Upper lobe of left lung (tissue), 6 donors: ENCODE results near the gene LOC128125822.
A peak's percentile ranks its signal among the peaks of the same experiment; 100 is the strongest.

Experiments
- ATAC-seq, 2 donors: fragments of 200-7000 bp; cut with Tn5 transposase; one replicate each; pipeline ENCODE4 v1.9.1; 2022; ENCODE audit warnings: mild to moderate bottlenecking in 2 of 2, moderate library complexity in 2 of 2; ENCODE audit not compliant: low FRiP score in 2 of 2
- DNase-seq, 2 donors: peaks; one replicate each; pipeline ENCODE4 v3.0.0-alpha.2; 2019 to 2020
- H3K27ac ChIP-seq, 4 donors: fragments of 200-600 bp; sonication (generic); one replicate each; pipeline ENCODE4 v1.5.1; 2016 to 2019
- H3K27me3 ChIP-seq, 4 donors: fragments of 200-600 bp; sonication (generic); one replicate each; pipeline ENCODE4 v1.5.1; 2017 to 2019
- H3K36me3 ChIP-seq, 4 donors: fragments of 200-600 bp; sonication (generic); one replicate each; pipeline ENCODE4 v1.5.1; 2016 to 2019
- H3K4me1 ChIP-seq, 4 donors: fragments of 200-600 bp; sonication (generic); one replicate each; pipeline ENCODE4 v1.5.1; 2018 to 2019
- H3K4me3 ChIP-seq, 4 donors: fragments of 200-600 bp; sonication (generic); one replicate each; pipeline ENCODE4 v1.5.1; 2017 to 2019; ENCODE audit warnings: mild to moderate bottlenecking in 2 of 4, moderate library complexity in 1 of 4
- H3K9me3 ChIP-seq, 4 donors: fragments of 200-600 bp; sonication (generic); one replicate each; pipeline ENCODE4 v1.5.1; 2018 to 2019
- CTCF ChIP-seq, 6 experiments: fragments of 450-650 bp in 4 of 6; fragments of 200-600 bp in 2 of 6; sonication (generic) in 2 of 6; IDR thresholded peaks; one replicate each; pipeline ENCODE4 v1.5.1; 2016 to 2019; ENCODE audit warnings: antibody characterized with exemption in 6 of 6
- EP300 ChIP-seq, 4 donors: sonication (generic); formaldehyde crosslinking; IDR thresholded peaks; one replicate each; pipeline ENCODE4 v1.5.1; 2017; ENCODE audit warnings: antibody characterized with exemption in 4 of 4, control low read depth in 2 of 4
- POLR2A ChIP-seq, 4 donors: fragments of 450-650 bp; IDR thresholded peaks; one replicate each; pipeline ENCODE4 v1.5.1; 2016 to 2017; ENCODE audit warnings: antibody characterized with exemption in 4 of 4, mild to moderate bottlenecking in 2 of 4
- POLR2AphosphoS5 ChIP-seq, 2 donors: sonication (generic); formaldehyde crosslinking; IDR thresholded peaks; one replicate each; pipeline ENCODE4 v1.5.1; 2017; ENCODE audit warnings: antibody characterized with exemption in 2 of 2
- WGBS, 2 donors: methylation state at CpG; one replicate each; pipeline ENCODE4 v1.1.5; 2017 to 2018; 5-methylcytosine and 5-hydroxymethylcytosine counted together
- donor health status: DM: no; HTN: no; CAD: no; lungs with moderate emphysema.
- donor health status: DM: no; HTN: yes; CAD: no; lungs with severe emphysema.

LOC128125822 gene

GRCh38 chr6:63527658-63528514 is 44.4 kb upstream of the LOC128125822 start:
- DNase-seq (peak in 1 of 2 donors; percentile 67), ATAC-seq (peak; percentile 46 to 90)
- Histone ChIP-seq H3K27ac (no peak overlapping the region), H3K27me3 (no peaks in the 10 kb centered on the region), H3K4me1 (peaks cover 0 to 3% (median 0%) of the 10 kb centered on the region in 4 donors), H3K4me3 (no peak overlapping the region), H3K36me3 (no peaks in the 10 kb centered on the region), H3K9me3 (no peaks in the 10 kb centered on the region)
- 88 to 89% methylated on average over 6 of the region's 6 CpGs for WGBS, 2 donors
- TF ChIP-seq EP300 (IDR thresholded peaks at IDR 0.05) (peak in 1 of 4 donors; percentile 31), CTCF (IDR thresholded peaks at IDR 0.05) (no peak)

- Histone ChIP-seq H3K27ac (no peak overlapping the region), H3K9me3 (no peaks in the 10 kb centered on the region), H3K4me3 (no peak overlapping the region), H3K27me3 (no peaks in the 10 kb centered on the region), H3K36me3 (no peaks in the 10 kb centered on the region), H3K4me1 (peaks cover 0 to 3% (median 0%) of the 10 kb centered on the region in 4 donors)
- DNase-seq (no peak), ATAC-seq (no peak)
- TF ChIP-seq CTCF (IDR thresholded peaks at IDR 0.05): no peak
- no peak for TF ChIP-seq POLR2A (IDR thresholded peaks at IDR 0.05)
- WGBS, 2 donors: 39 to 43% methylated on average over 4 of the region's 4 CpGs
These were observed 42.8 kb upstream of the LOC128125822 start for GRCh38 chr6:63529498-63529897.

- TF ChIP-seq POLR2A (IDR thresholded peaks at IDR 0.05) (no peak), POLR2AphosphoS5 (IDR thresholded peaks at IDR 0.05) (no peak), CTCF (IDR thresholded peaks at IDR 0.05) (no peak), EP300 (IDR thresholded peaks at IDR 0.05) (no peak)
- Histone ChIP-seq H3K27me3 (no peaks in the 10 kb centered on the region), H3K27ac (no peak overlapping the region)
These were observed 42.1 kb upstream of the LOC128125822 start for GRCh38 chr6:63530182-63530581.

GRCh38 chr6:63530991-63531390 is 41.3 kb upstream of the LOC128125822 start:
- no peak for ATAC-seq
- TF ChIP-seq EP300 (IDR thresholded peaks at IDR 0.05) (no peak), POLR2AphosphoS5 (IDR thresholded peaks at IDR 0.05) (no peak), POLR2A (IDR thresholded peaks at IDR 0.05) (no peak), CTCF (IDR thresholded peaks at IDR 0.05) (no peak)
- 92 to 94% methylated on average over 1 of the region's 1 CpG for WGBS, 2 donors
- Histone ChIP-seq H3K36me3 (no peaks in the 10 kb centered on the region), H3K27ac (no peak overlapping the region), H3K4me1 (peaks cover 0 to 3% (median 0%) of the 10 kb centered on the region in 4 donors), H3K27me3 (no peaks in the 10 kb centered on the region), H3K9me3 (no peaks in the 10 kb centered on the region), H3K4me3 (no peak overlapping the region)
- no peak for DNase-seq

More at GRCh38 chr6:63530182-63530581, 42.1 kb upstream of the LOC128125822 start:
- no peak for DNase-seq
- ATAC-seq: no peak
- no peaks in the 10 kb centered on the region for H3K36me3 ChIP-seq
- no peaks in the 10 kb centered on the region for H3K9me3 ChIP-seq
- WGBS, 2 donors: 89 to 94% methylated on average over 3 of the region's 3 CpGs
- no peak overlapping the region for H3K4me3 ChIP-seq
- H3K4me1 ChIP-seq: peaks cover 0 to 3% (median 0%) of the 10 kb centered on the region in 4 donors

GRCh38 chr6:63533026-63533425 is 39.3 kb upstream of the LOC128125822 start:
- no peaks in the 10 kb centered on the region for H3K27me3 ChIP-seq
- peaks cover 0 to 3% (median 0%) of the 10 kb centered on the region in 4 donors for H3K4me1 ChIP-seq
- H3K4me3 ChIP-seq: no peak overlapping the region
- no peak for ATAC-seq
- H3K27ac ChIP-seq: no peak overlapping the region
- H3K36me3 ChIP-seq: no peaks in the 10 kb centered on the region
- TF ChIP-seq EP300 (IDR thresholded peaks at IDR 0.05): no peak
- H3K9me3 ChIP-seq: no peaks in the 10 kb centered on the region
- DNase-seq: no peak
- WGBS, 2 donors: 80 to 86% methylated on average over 3 of the region's 3 CpGs
